Measurements from ENCODE around the gene SPATA21.

The SPATA21 gene

DNA sequence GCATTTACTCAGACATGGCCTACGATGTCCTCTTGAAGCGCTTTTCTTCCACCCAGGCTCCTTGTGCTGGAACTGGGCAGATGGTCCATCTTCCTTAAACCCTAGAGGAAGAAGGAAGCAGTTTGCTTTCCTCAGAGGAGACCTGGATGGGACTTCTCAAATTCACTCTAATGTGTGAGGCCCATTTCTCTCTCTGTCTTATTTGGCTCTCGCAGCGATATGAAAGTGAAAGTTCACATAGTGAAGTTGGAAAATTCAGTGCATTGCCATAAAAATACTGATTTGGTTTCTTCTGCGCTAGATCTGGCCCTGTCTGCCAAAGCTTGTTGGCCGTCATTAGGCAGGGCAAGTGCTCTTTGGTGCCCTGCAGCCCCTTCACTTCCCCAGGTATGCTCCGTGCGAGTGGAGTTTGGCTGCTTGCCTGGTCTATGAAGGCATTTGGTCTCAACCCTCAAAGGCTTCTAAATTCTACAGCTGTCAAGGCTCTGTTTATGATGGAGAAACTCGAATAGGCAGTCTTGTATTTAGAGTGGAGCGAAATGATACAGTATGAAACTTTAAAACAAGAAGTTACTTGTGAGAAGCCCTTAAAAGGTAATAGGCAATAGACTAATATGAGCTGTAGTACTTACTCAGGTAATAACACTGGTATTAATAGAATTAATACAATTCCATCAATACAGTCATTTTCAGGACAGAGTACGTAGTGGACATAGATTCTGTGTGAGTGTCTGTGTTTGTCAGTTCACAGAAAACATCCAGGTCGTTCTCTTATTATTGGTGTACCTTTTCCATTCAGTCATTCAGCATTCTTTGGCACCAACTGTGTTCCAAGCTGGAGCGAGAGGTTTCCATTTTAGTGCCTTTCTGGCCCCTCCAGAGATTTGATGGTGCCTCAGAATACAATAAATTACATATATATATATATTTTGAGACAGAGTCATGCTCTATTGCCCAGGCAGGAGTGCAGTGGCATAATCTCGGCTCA lies 49.7 kb downstream of the SPATA21 start:
- TF ChIP-seq, protein P1, sequence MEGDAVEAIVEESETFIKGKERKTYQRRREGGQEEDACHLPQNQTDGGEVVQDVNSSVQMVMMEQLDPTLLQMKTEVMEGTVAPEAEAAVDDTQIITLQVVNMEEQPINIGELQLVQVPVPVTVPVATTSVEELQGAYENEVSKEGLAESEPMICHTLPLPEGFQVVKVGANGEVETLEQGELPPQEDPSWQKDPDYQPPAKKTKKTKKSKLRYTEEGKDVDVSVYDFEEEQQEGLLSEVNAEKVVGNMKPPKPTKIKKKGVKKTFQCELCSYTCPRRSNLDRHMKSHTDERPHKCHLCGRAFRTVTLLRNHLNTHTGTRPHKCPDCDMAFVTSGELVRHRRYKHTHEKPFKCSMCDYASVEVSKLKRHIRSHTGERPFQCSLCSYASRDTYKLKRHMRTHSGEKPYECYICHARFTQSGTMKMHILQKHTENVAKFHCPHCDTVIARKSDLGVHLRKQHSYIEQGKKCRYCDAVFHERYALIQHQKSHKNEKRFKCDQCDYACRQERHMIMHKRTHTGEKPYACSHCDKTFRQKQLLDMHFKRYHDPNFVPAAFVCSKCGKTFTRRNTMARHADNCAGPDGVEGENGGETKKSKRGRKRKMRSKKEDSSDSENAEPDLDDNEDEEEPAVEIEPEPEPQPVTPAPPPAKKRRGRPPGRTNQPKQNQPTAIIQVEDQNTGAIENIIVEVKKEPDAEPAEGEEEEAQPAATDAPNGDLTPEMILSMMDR (IDR thresholded peaks at IDR 0.05; ENCODE audit: insufficient read depth, low read depth, low read length, missing control alignments): no peak
- H3K4me3 ChIP-seq (ENCODE audit: low read depth, low read length): peak overlapping the region; percentile 47
- peak; percentile 68 for DNase-seq (ENCODE audit: low read depth)

DNA sequence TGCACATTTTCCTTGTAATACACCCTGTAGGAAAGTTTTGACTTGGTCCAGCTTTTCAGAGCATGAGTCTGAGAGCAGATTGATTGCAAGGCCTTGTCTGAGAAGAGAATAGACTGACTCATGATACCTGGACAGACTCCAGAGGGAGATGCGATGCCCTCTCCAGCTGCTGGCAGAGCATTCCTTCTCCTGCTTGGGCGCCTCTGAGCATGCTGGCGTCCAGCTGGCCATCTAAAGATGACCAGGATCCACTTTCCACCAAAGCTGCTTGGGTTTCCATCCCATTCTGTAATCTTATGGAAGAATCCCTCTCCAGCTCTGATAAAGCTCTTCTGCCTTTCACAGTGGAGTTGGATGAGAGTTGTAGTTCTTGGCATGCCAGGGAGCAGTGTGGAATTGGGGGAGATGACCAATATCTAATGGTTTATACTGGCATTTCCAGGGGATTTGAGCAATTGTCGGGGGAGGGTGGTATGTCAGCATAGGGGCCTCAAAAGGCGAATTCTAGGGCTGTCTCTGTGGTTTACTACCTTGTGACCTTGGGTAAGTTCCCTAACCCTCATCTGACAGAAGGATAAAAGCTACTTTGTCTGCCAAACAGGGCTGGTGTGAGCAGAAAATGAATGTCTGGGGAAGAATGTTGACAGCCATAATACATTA lies 50.6 kb downstream of the SPATA21 start:
- TF ChIP-seq, protein P1 (IDR thresholded peaks at IDR 0.05; ENCODE audit: insufficient read depth, low read depth, low read length, missing control alignments): no peak
- peak; percentile 33 for DNase-seq (ENCODE audit: low read depth)
- peak overlapping the region; percentile 47 for H3K4me3 ChIP-seq (ENCODE audit: low read depth, low read length)

DNA sequence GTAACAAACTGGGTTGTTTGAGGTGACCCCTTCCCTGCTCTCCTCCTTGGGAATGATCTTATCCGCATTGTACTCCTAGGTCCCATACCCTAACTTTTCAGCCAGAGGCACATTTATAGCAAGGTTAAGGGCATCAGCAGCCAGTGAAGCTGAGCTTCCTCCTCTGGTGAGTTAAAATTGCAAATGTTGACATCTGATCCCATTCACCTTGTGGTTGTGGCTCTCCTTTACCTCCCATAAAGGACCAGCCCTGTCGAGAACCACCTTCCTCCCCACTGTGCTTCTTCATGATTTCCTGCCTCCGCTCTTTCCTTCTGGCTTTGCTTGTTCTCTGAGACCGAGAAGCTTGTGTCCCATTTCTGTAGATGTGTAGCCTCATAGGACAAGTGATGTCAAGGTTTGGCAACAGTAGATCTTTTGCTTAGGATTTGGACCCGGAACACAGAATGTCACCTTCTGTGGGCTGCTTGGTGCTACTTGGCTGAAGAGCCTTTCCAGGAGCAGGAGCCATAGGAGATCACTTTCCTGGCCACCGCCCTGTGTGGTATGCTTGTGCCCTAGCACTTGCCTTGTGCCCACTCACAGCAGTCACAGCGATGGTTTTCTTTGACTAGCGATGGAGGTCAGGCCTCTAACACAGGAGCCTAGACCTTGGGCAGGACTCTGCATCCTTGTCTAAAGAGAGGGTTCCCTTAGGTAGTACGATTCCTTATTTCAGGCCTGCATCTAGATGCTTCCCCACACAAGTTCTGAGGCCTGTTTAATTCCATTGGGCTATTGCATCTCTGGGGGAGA lies 51.4 kb downstream of the SPATA21 start:
- DNase-seq (ENCODE audit: low read depth): no peak
- TF ChIP-seq, protein P1 (IDR thresholded peaks at IDR 0.05; ENCODE audit: insufficient read depth, low read depth, low read length, missing control alignments): no peak
- peak overlapping the region; percentile 47; the same call in 1 of the 2 replicates for H3K4me3 ChIP-seq (ENCODE audit: low read depth, low read length)

DNA sequence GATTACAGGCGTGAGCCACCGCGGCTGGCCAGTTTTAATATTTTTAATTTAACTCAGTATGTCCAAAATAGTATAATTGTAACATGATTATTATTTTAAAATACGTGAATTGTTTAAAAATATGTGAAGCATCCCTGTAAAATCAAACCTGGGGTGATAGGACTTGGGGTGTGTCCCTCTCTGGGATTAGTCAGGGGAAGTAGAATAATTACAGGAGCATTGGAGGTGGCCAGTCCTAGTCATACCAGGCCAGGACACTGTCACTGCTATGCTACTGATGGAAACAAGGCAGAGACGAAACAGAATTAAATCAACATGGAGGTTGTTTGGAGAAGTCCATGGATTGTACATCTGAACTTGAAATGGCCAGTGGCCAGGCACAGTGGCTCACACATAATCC lies 53.3 kb downstream of the SPATA21 start:
- TF ChIP-seq, protein P1 (IDR thresholded peaks at IDR 0.05; ENCODE audit: insufficient read depth, low read depth, low read length, missing control alignments): no peak
- DNase-seq (ENCODE audit: low read depth): no peak
- no peak overlapping the region for H3K4me3 ChIP-seq (ENCODE audit: low read depth, low read length)

DNA sequence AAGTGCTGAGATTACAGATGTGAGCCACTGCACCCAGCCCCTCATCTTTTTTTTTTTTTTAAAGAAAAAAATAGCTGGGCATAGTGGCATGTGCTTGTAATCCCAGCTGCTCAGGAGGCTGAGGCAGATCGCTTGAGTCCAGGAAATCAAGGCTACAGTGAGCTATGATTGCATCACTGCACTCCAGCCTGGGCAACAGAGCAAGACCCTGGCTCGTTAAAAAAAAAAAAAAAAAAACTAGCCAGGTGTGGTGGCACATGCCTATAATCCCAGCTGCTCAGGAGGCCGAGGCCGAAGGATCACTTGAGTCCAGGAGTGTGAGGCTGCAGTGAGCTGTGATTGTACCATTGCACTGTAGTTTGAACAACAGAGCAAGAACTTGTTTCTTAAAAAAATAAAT lies 56.4 kb downstream of the SPATA21 start:
- TF ChIP-seq, protein P1 (IDR thresholded peaks at IDR 0.05; ENCODE audit: insufficient read depth, low read depth, low read length, missing control alignments): no peak
- no peak for DNase-seq (ENCODE audit: low read depth)
- H3K4me3 ChIP-seq (ENCODE audit: low read depth, low read length): no peak overlapping the region

DNA sequence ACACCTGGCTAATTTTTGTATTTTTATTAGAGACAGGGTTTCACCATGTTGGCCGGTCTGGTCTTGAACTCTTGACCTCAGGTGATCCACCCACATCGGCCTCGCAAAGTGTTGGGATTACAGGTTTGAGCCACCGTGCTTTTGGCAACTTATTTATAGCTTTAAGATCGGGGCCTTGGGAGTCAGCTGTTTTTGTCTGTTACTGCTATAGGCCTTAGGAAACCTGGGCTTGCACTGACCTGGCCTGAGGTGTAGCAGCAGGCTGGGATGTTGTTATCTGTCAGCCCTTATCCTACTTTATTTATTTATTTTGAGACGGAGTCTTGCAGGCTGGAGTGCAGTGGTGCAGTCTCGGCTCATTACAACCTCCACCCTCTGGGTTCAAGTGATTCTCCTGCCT lies 58.8 kb downstream of the SPATA21 start:
- H3K4me3 ChIP-seq (ENCODE audit: low read depth, low read length): no peak overlapping the region
- TF ChIP-seq, protein P1 (IDR thresholded peaks at IDR 0.05; ENCODE audit: insufficient read depth, low read depth, low read length, missing control alignments): no peak
- DNase-seq (ENCODE audit: low read depth): no peak
